HepG2 (cell line): Measurements from ENCODE around the gene ALG14. TPM values are rescaled to one million over a fixed set of nuclear protein-coding genes. Genes with fewer than 3 reads are reported as not detected.

Experiments used
- AGO1 ChIP-seq: fragments of 200-400 bp; formaldehyde crosslinking; IDR thresholded peaks from 2 replicates; pipeline ENCODE4 v1.6.1; 2017; ENCODE audit warnings: mild to moderate bottlenecking, low read depth, low read length, moderate library complexity; ENCODE audit not compliant: poor library complexity, severe bottlenecking
- AGO2 ChIP-seq: fragments of 200-400 bp; formaldehyde crosslinking; optimal IDR thresholded peaks from 2 replicates; pipeline ENCODE3; 2017; ENCODE audit warnings: mild to moderate bottlenecking, low read depth, low read length, moderate library complexity
- ATF5 ChIP-seq: sonication (generic); formaldehyde crosslinking; IDR thresholded peaks from 2 replicates; pipeline ENCODE4 v1.4.0; 2020; ENCODE audit warnings: mild to moderate bottlenecking, low read depth, missing genetic modification reagents
- BRD4 ChIP-seq: sonication (generic); formaldehyde crosslinking; IDR thresholded peaks from 2 replicates; pipeline ENCODE4 v1.4.0; 2020; ENCODE audit warnings: missing genetic modification reagents
- FOXJ3 ChIP-seq: sonication (generic); formaldehyde crosslinking; IDR thresholded peaks from 2 replicates; pipeline ENCODE4 v1.4.0; 2020; ENCODE audit warnings: missing genetic modification reagents, mild to moderate bottlenecking, borderline replicate concordance
- IKZF4 ChIP-seq: sonication (generic); formaldehyde crosslinking; IDR thresholded peaks from 2 replicates; pipeline ENCODE4 v1.5.1; 2020; ENCODE audit warnings: borderline replicate concordance, mild to moderate bottlenecking, low read depth, missing genetic modification reagents; ENCODE audit errors: not compliant biosample characterization
- IKZF5 ChIP-seq: IDR thresholded peaks from 2 replicates; pipeline ENCODE4 v1.6.1; 2018; ENCODE audit warnings: missing genetic modification reagents, mild to moderate bottlenecking, missing compliant biosample characterization
- JUN ChIP-seq: sonication (generic); formaldehyde crosslinking; IDR thresholded peaks from 2 replicates; pipeline ENCODE4 v1.4.0; 2020; ENCODE audit warnings: mild to moderate bottlenecking, missing genetic modification reagents
- MAFG ChIP-seq: sonication (generic); formaldehyde crosslinking; IDR thresholded peaks from 2 replicates; pipeline ENCODE4 v1.5.1; 2020; ENCODE audit warnings: mild to moderate bottlenecking, missing genetic modification reagents
- PHF21A ChIP-seq: sonication (generic); formaldehyde crosslinking; IDR thresholded peaks from 2 replicates; pipeline ENCODE4 v1.5.0; 2020; ENCODE audit warnings: mild to moderate bottlenecking, missing genetic modification reagents
- PHF8 ChIP-seq: sonication (generic); formaldehyde crosslinking; IDR thresholded peaks from 2 replicates; pipeline ENCODE4 v1.5.0; 2020; ENCODE audit warnings: missing genetic modification reagents
- STAG1 ChIP-seq: sonication (generic); formaldehyde crosslinking; IDR thresholded peaks from 2 replicates; pipeline ENCODE4 v1.4.0; 2020; ENCODE audit warnings: missing genetic modification reagents
- ZBTB7B ChIP-seq: sonication (generic); formaldehyde crosslinking; IDR thresholded peaks from 2 replicates; pipeline ENCODE4 v1.4.0; 2020; ENCODE audit warnings: missing genetic modification reagents
- ZEB1 ChIP-seq: IDR thresholded peaks from 2 replicates; pipeline ENCODE4 v1.6.1; 2012; ENCODE audit warnings: mild to moderate bottlenecking, low read depth, inconsistent platforms; ENCODE audit not compliant: insufficient replicate concordance
- ZKSCAN8 ChIP-seq: IDR thresholded peaks from 2 replicates; pipeline ENCODE4 v1.6.1; 2016; ENCODE audit warnings: borderline replicate concordance, missing genetic modification reagents, missing compliant biosample characterization
- ZNF33B ChIP-seq: sonication (generic); formaldehyde crosslinking; IDR thresholded peaks from 2 replicates; pipeline ENCODE4 v1.5.1; 2020; ENCODE audit warnings: mild to moderate bottlenecking, missing genetic modification reagents
- ZNF350 ChIP-seq: sonication (generic); formaldehyde crosslinking; IDR thresholded peaks from 2 replicates; pipeline ENCODE4 v1.4.0; 2020; ENCODE audit warnings: mild to moderate bottlenecking, low read depth, missing genetic modification reagents, borderline replicate concordance
- ZNF619 ChIP-seq: sonication (generic); formaldehyde crosslinking; IDR thresholded peaks from 2 replicates; pipeline ENCODE4 v1.4.0; 2020; ENCODE audit warnings: mild to moderate bottlenecking, missing genetic modification reagents
- polyA plus RNA-seq, 8 experiments: library from polyadenylated mRNA; depleted of rRNA in 3 of 8; stranded (reverse) in 7 of 8; unstranded in 1 of 8; fragments of >200 nt; fragmentation: Illumina TruSeq in 4 of 8; extraction: Trizol in 4 of 8; gene quantifications; 2 replicates each; pipeline versions ENCODE4 v1.2.1 to v1.2.3, GENCODE V29; 2011 to 2016; ENCODE audit warnings: low read depth in 4 of 8, missing spikeins in 1 of 8, mixed read lengths in 1 of 8; ENCODE audit not compliant: insufficient read depth in 1 of 8
- total RNA-seq, 5 experiments: library from RNA; depleted of rRNA; stranded (reverse); fragments of >200 nt; fragmentation: Illumina TruSeq; extraction: Trizol; gene quantifications; 2 replicates each; pipeline ENCODE4 v1.2.3, GENCODE V29; 2016; ENCODE audit warnings: low read depth in 1 of 5
- TF ChIP-seq, protein P1 (sequence below): IDR thresholded peaks from 2 replicates; pipeline ENCODE4 v1.6.1; 2016; ENCODE audit warnings: mild to moderate bottlenecking
- TF ChIP-seq, protein P2 (sequence below): sonication (generic); formaldehyde crosslinking; IDR thresholded peaks from 2 replicates; pipeline ENCODE4 v1.9.0; 2022; ENCODE audit warnings: missing genetic modification reagents, mild to moderate bottlenecking, borderline replicate concordance
- TF ChIP-seq, protein P3 (sequence below): sonication (generic); formaldehyde crosslinking; IDR thresholded peaks from 2 replicates; pipeline ENCODE4 v1.5.0; 2020; ENCODE audit warnings: missing genetic modification reagents

Gene ALG14
- total and polyA plus RNA-seq, 2 of the 13 experiments (the other 11 are each of a cell fraction or from before 2014, with no cell fraction given): 4.5 to 12.7 TPM

DNA sequence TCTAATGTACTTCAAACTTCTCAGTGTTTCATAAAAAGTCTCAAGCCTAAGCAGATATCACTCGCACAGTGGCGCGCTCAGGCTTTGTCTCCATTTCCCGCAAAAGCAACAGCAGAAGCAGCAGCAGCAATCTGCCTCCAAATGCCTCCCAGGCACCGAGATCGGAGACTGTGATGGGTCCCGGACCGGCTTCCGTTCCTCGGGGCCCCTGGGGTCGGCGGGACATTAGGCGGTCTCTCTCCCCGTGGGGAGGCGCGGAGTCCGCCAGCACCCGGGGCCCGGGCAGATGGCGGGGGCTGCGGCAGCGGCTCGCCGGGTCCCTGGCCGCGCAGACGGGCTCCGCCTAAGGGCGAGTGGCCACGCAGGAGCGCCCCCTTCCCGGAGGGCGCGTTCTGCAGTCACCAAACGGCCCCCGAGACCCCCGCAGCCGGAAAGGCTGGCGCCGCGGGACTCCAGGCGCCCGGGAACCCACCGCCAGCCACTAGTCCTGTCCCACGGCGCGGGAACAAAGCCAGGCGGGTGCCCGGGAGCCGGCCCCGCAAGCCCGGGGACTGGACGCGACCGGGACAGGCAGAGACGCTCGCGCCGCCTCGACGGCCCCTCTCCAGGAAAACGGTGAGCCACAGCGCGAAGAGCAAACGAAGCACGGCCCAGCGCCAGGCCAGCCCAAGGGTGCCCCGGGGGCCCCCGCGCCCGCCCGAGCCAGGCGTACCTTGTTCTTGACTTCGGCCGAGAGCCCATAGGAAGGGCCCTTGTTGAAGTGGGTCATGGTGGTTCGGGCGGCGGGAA is 146.4 kb downstream of the ALG14 start (continued):
- TF ChIP-seq, protein P1, sequence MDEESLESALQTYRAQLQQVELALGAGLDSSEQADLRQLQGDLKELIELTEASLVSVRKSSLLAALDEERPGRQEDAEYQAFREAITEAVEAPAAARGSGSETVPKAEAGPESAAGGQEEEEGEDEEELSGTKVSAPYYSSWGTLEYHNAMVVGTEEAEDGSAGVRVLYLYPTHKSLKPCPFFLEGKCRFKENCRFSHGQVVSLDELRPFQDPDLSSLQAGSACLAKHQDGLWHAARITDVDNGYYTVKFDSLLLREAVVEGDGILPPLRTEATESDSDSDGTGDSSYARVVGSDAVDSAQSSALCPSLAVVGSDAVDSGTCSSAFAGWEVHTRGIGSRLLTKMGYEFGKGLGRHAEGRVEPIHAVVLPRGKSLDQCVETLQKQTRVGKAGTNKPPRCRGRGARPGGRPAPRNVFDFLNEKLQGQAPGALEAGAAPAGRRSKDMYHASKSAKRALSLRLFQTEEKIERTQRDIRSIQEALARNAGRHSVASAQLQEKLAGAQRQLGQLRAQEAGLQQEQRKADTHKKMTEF: 0 out of 2 replicates have a peak, but pooled peaks have one; percentile 40
- TF ChIP-seq ZNF350: no peak
- peak; percentile 91 for TF ChIP-seq ZBTB7B
- TF ChIP-seq AGO1: peak; percentile 21
- TF ChIP-seq, protein P2, sequence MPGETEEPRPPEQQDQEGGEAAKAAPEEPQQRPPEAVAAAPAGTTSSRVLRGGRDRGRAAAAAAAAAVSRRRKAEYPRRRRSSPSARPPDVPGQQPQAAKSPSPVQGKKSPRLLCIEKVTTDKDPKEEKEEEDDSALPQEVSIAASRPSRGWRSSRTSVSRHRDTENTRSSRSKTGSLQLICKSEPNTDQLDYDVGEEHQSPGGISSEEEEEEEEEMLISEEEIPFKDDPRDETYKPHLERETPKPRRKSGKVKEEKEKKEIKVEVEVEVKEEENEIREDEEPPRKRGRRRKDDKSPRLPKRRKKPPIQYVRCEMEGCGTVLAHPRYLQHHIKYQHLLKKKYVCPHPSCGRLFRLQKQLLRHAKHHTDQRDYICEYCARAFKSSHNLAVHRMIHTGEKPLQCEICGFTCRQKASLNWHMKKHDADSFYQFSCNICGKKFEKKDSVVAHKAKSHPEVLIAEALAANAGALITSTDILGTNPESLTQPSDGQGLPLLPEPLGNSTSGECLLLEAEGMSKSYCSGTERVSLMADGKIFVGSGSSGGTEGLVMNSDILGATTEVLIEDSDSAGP (CRISPR knock-in tag): peak; percentile 80; the same call in 1 of the 2 replicates
- TF ChIP-seq STAG1 (CRISPR knock-in tag): peak; percentile 29
- no peak for TF ChIP-seq MAFG (CRISPR knock-in tag)
- TF ChIP-seq IKZF4: peak; percentile 23
- TF ChIP-seq PHF8: peak; percentile 38
- no peak for TF ChIP-seq ZNF619 (CRISPR knock-in tag)
- TF ChIP-seq AGO2: peak; percentile 87
- peak; percentile 47 for TF ChIP-seq ZEB1
- no peak; the same call in 1 of the 2 replicates for TF ChIP-seq BRD4 (CRISPR knock-in tag)
- TF ChIP-seq FOXJ3 (CRISPR knock-in tag): 0 out of 2 replicates have a peak, but pooled peaks have one; percentile 9
- no peak for TF ChIP-seq ATF5 (CRISPR knock-in tag)
- TF ChIP-seq ZKSCAN8: peak; percentile 4; the same call in 1 of the 2 replicates
- TF ChIP-seq, protein P3, sequence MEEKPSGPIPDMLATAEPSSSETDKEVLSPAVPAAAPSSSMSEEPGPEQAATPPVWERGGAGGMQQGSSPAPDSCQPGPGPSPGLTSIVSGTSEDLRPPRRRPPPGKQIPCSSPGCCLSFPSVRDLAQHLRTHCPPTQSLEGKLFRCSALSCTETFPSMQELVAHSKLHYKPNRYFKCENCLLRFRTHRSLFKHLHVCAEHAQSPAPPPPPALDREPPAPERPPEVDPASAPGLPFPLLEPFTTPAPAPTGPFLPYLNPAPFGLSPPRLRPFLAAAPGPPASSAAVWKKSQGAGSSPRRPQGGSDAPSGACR (CRISPR knock-in tag): 0 out of 2 replicates have a peak, but pooled peaks have one; percentile 24
- no peak for TF ChIP-seq PHF21A (CRISPR knock-in tag)
- no peak for TF ChIP-seq ZNF33B (CRISPR knock-in tag)
- TF ChIP-seq JUN (CRISPR knock-in tag): no peak; the same call in 1 of the 2 replicates
- TF ChIP-seq IKZF5 (CRISPR knock-in tag): no peak
